HUES6 (cell line): ENCODE measurements around the gene OVCA2.
"Not testable (repeated sequence)": the region's sequence is repeated elsewhere in the genome, so short reads cannot be mapped to it uniquely, and the experiment has no call there.

ENCODE experiments used
- H3K27ac ChIP-seq: 2 replicates; pipeline ENCODE4 v1.7.0; 2013; ENCODE audit warnings: low read depth, mild to moderate bottlenecking, low read length, inconsistent platforms
- H3K27me3 ChIP-seq: 2 replicates; pipeline ENCODE4 v1.6.1; 2013; ENCODE audit warnings: low read length; ENCODE audit not compliant: control insufficient read depth, insufficient read depth
- H3K36me3 ChIP-seq: 2 replicates; pipeline ENCODE4 v1.6.1; 2013; ENCODE audit warnings: low read length; ENCODE audit not compliant: control insufficient read depth, insufficient read depth
- H3K4me1 ChIP-seq: 2 replicates; pipeline ENCODE4 v1.6.1; 2013; ENCODE audit warnings: low read length; ENCODE audit not compliant: control insufficient read depth, insufficient read depth
- H3K4me3 ChIP-seq: 2 replicates; pipeline ENCODE4 v1.5.1; 2013; ENCODE audit warnings: low read depth, low read length
- H3K9ac ChIP-seq: one replicate; pipeline ENCODE4 v1.6.1; 2013; ENCODE audit warnings: mild to moderate bottlenecking, low read length
- H3K9me3 ChIP-seq: 2 replicates; pipeline ENCODE4 v1.6.1; 2013; ENCODE audit warnings: low read depth, low read length; ENCODE audit not compliant: control insufficient read depth, insufficient read depth

The OVCA2 gene

GRCh38 chr17:2002767-2003329 is 39.0 kb upstream of the OVCA2 start:
- Histone ChIP-seq H3K27ac (no peak overlapping the region), H3K4me1 (peaks cover 12% of the 10 kb centered on the region)

GRCh38 chr17:2003525-2003924 is 38.3 kb upstream of the OVCA2 start:
- H3K27me3 ChIP-seq = peaks cover 10% of the 10 kb centered on the region
- no peaks in the 10 kb centered on the region for H3K36me3 ChIP-seq
- no peaks in the 10 kb centered on the region for H3K9me3 ChIP-seq
- H3K9ac ChIP-seq = no peak overlapping the region
- H3K27ac ChIP-seq = no peak overlapping the region
- H3K4me1 ChIP-seq = peaks cover 12% of the 10 kb centered on the region
- H3K4me3 ChIP-seq = no peak overlapping the region

More at GRCh38 chr17:2002767-2003329, 39.0 kb upstream of the OVCA2 start:
- Histone ChIP-seq H3K9ac (no peak overlapping the region), H3K9me3 (no peaks in the 10 kb centered on the region), H3K36me3 (no peaks in the 10 kb centered on the region), H3K27me3 (peaks cover 15% of the 10 kb centered on the region), H3K4me3 (no peak overlapping the region)

- Histone ChIP-seq H3K4me3 (no peak overlapping the region), H3K36me3 (no peaks in the 10 kb centered on the region), H3K27ac (no peak overlapping the region), H3K4me1 (peaks cover 9% of the 10 kb centered on the region), H3K9ac (no peak overlapping the region), H3K9me3 (no peaks in the 10 kb centered on the region), H3K27me3 (peaks cover under 1% of the 10 kb centered on the region; the same call in 1 of the 2 replicates)
Observed at GRCh38 chr17:2004435-2004952, 37.3 kb upstream of the OVCA2 start.

GRCh38 chr17:2008332-2009126 is 33.3 kb upstream of the OVCA2 start:
- Histone ChIP-seq H3K27me3 (peaks cover 5% of the 10 kb centered on the region), H3K9ac (no peak overlapping the region), H3K4me1 (peaks cover 16% of the 10 kb centered on the region), H3K4me3 (no peak overlapping the region), H3K27ac (no peak overlapping the region), H3K36me3 (no peaks in the 10 kb centered on the region), H3K9me3 (no peaks in the 10 kb centered on the region)

GRCh38 chr17:2009737-2010136 is 32.1 kb upstream of the OVCA2 start:
- no peaks in the 10 kb centered on the region for H3K36me3 ChIP-seq
- H3K4me1 ChIP-seq = peaks cover 16% of the 10 kb centered on the region
- H3K9me3 ChIP-seq = no peaks in the 10 kb centered on the region
- H3K27ac ChIP-seq = no peak overlapping the region
- no peak overlapping the region for H3K4me3 ChIP-seq
- no peak overlapping the region for H3K9ac ChIP-seq
- H3K27me3 ChIP-seq = peaks cover 9% of the 10 kb centered on the region

- Histone ChIP-seq H3K27ac (no peak overlapping the region), H3K27me3 (peaks cover 13% of the 10 kb centered on the region), H3K4me3 (no peak overlapping the region), H3K9me3 (no peaks in the 10 kb centered on the region), H3K36me3 (no peaks in the 10 kb centered on the region), H3K9ac (no peak overlapping the region), H3K4me1 (peaks cover 16% of the 10 kb centered on the region)
Observed at GRCh38 chr17:2011411-2012371, 30.1 kb upstream of the OVCA2 start.

- Histone ChIP-seq H3K27me3 (peaks cover 21% of the 10 kb centered on the region), H3K9me3 (no peaks in the 10 kb centered on the region), H3K9ac (no peak overlapping the region), H3K4me1 (peaks cover 16% of the 10 kb centered on the region), H3K4me3 (no peak overlapping the region), H3K36me3 (no peaks in the 10 kb centered on the region), H3K27ac (no peak overlapping the region)
Observed at GRCh38 chr17:2012499-2012898, 29.3 kb upstream of the OVCA2 start.

- Histone ChIP-seq H3K4me1 (peaks cover 16% of the 10 kb centered on the region), H3K27me3 (peaks cover 31% of the 10 kb centered on the region)
- not testable (repeated sequence) for H3K27ac ChIP-seq, H3K9me3 ChIP-seq, H3K36me3 ChIP-seq, H3K4me3 ChIP-seq, H3K9ac ChIP-seq
Observed at GRCh38 chr17:2013220-2013993, 28.4 kb upstream of the OVCA2 start.

- Histone ChIP-seq H3K4me3 (no peak overlapping the region), H3K9me3 (no peaks in the 10 kb centered on the region), H3K27me3 (peaks cover 36% of the 10 kb centered on the region), H3K27ac (no peak overlapping the region), H3K36me3 (no peaks in the 10 kb centered on the region), H3K4me1 (peaks cover 16% of the 10 kb centered on the region), H3K9ac (no peak overlapping the region)
Observed at GRCh38 chr17:2013994-2014317, 27.9 kb upstream of the OVCA2 start.

GRCh38 chr17:2015314-2015713 is 26.5 kb upstream of the OVCA2 start:
- Histone ChIP-seq H3K4me1 (peaks cover 16% of the 10 kb centered on the region), H3K4me3 (no peak overlapping the region), H3K27me3 (peaks cover 50% of the 10 kb centered on the region), H3K9me3 (no peaks in the 10 kb centered on the region), H3K9ac (no peak overlapping the region), H3K36me3 (no peaks in the 10 kb centered on the region), H3K27ac (no peak overlapping the region)
